GM19193 (cell line): ENCODE measurements around the gene TRAF2.

Experiments used
- POLR2A ChIP-seq: IDR thresholded peaks from 4 replicates; pipeline ENCODE4 v1.6.1; 2011; ENCODE audit not compliant: insufficient read depth, insufficient read length; ENCODE audit errors: extremely low read depth

The TRAF2 gene

DNA sequence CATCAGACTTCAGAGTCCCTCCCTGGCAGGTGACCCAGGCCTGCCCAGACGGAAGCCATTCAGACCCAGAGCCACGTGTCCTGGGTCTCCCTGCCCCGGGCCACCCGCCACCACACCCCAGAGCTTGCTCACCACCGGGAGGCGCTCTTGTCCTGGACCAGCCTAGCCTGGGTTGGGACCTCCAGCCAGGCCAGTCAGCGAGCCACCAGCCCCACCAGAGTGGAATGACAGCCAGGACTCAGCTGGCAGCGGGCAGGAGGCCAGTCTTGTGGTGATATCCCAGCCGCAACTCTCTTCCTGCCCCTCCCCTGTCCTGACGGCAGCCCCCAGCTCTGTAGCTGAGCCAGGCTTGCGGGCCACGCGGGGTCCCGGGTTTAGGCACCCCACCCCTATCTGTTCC lies 89.3 kb downstream of the TRAF2 start:
- TF ChIP-seq POLR2A: no peak
